H9 (cell line): Measurements from ENCODE around the gene PTGS1. TPM values are rescaled to one million over a fixed set of nuclear protein-coding genes. Genes with fewer than 3 reads are reported as not detected.

Experiments used
- DNase-seq: peaks from one replicate; pipeline ENCODE4 v3.0.0-alpha.2; 2017
- H2AFZ ChIP-seq: one replicate; pipeline ENCODE4 v1.6.1; 2013; ENCODE audit warnings: mild to moderate bottlenecking, low read length, control low read depth, moderate library complexity
- H2AK5ac ChIP-seq: 2 replicates; pipeline ENCODE4 v1.6.1; 2013; ENCODE audit warnings: low read length, control low read depth, mixed read lengths; ENCODE audit not compliant: insufficient read length
- H2BK120ac ChIP-seq: one replicate; pipeline ENCODE4 v1.6.1; 2013; ENCODE audit warnings: low read depth, mild to moderate bottlenecking, low read length, control low read depth, inconsistent platforms; ENCODE audit not compliant: poor library complexity, severe bottlenecking
- H2BK12ac ChIP-seq: 2 replicates; pipeline ENCODE4 v1.6.1; 2013; ENCODE audit warnings: low read length, control low read depth, mixed read lengths, low read depth; ENCODE audit not compliant: insufficient read length
- H2BK15ac ChIP-seq: 2 replicates; pipeline ENCODE4 v1.6.1; 2013; ENCODE audit warnings: low read depth, low read length, control low read depth
- H2BK20ac ChIP-seq: one replicate; pipeline ENCODE4 v1.6.1; 2013; ENCODE audit warnings: low read depth, mild to moderate bottlenecking, low read length, control low read depth, inconsistent platforms; ENCODE audit not compliant: poor library complexity, severe bottlenecking
- H2BK5ac ChIP-seq: 2 replicates; pipeline ENCODE4 v1.6.1; 2013; ENCODE audit warnings: low read length, control low read depth, mixed read lengths; ENCODE audit not compliant: insufficient read length
- H3K14ac ChIP-seq: 2 replicates; pipeline ENCODE4 v1.6.1; 2013; ENCODE audit warnings: low read length, control low read depth; ENCODE audit not compliant: insufficient read depth
- H3K18ac ChIP-seq: 2 replicates; pipeline ENCODE4 v1.6.1; 2013; ENCODE audit warnings: low read depth, mild to moderate bottlenecking, mixed read lengths, low read length, control low read depth; ENCODE audit not compliant: insufficient read length
- H3K23ac ChIP-seq: 2 replicates; pipeline ENCODE4 v1.6.1; 2013; ENCODE audit warnings: low read length, control low read depth, mixed read lengths, low read depth; ENCODE audit not compliant: insufficient read length
- H3K23me2 ChIP-seq: 2 replicates; pipeline ENCODE4 v1.6.1; 2013; ENCODE audit warnings: low read depth, mild to moderate bottlenecking, mixed read lengths, low read length, control low read depth; ENCODE audit not compliant: insufficient read length, poor library complexity, severe bottlenecking
- H3K27ac ChIP-seq: 2 replicates; pipeline ENCODE4 v1.5.1; 2013; ENCODE audit warnings: low read length, control low read depth, mixed read lengths, low read depth; ENCODE audit not compliant: insufficient read length
- H3K27me3 ChIP-seq: 2 replicates; pipeline ENCODE4 v1.6.1; 2013; ENCODE audit warnings: low read length, control low read depth, inconsistent platforms; ENCODE audit not compliant: insufficient read depth
- H3K4ac ChIP-seq: 2 replicates; pipeline ENCODE4 v1.6.1; 2013; ENCODE audit warnings: low read depth, mild to moderate bottlenecking, control low read depth, inconsistent platforms, low read length, moderate library complexity
- H3K4me1 ChIP-seq: 2 replicates; pipeline ENCODE4 v1.6.1; 2013; ENCODE audit warnings: low read length, control low read depth, inconsistent platforms; ENCODE audit not compliant: insufficient read depth
- H3K4me2 ChIP-seq: 2 replicates; pipeline ENCODE4 v1.6.1; 2013; ENCODE audit warnings: low read length, control low read depth, mixed read lengths; ENCODE audit not compliant: insufficient read length, insufficient read depth
- H3K56ac ChIP-seq: 2 replicates; pipeline ENCODE4 v1.6.1; 2013; ENCODE audit warnings: low read depth, mild to moderate bottlenecking, mixed read lengths, low read length, control low read depth; ENCODE audit not compliant: insufficient read length
- H3K79me1 ChIP-seq: 2 replicates; pipeline ENCODE4 v1.6.1; 2013; ENCODE audit warnings: low read depth, mild to moderate bottlenecking, moderate library complexity, low read length, control low read depth, inconsistent platforms; ENCODE audit not compliant: insufficient read depth, poor library complexity, severe bottlenecking
- H3K79me2 ChIP-seq: 2 replicates; pipeline ENCODE4 v1.6.1; 2013; ENCODE audit warnings: low read length, control low read depth, inconsistent platforms; ENCODE audit not compliant: insufficient read depth
- H3K9ac ChIP-seq: 2 replicates; pipeline ENCODE4 v1.6.1; 2013; ENCODE audit warnings: low read length, control low read depth, mixed read lengths; ENCODE audit not compliant: insufficient read length; ENCODE audit errors: extremely low read depth
- H3K9me3 ChIP-seq: one replicate; pipeline ENCODE4 v1.6.1; 2013; ENCODE audit warnings: low read depth, low read length, inconsistent platforms; ENCODE audit not compliant: control insufficient read depth
- H3T11ph ChIP-seq: one replicate; pipeline ENCODE4 v1.6.1; 2013; ENCODE audit warnings: mild to moderate bottlenecking, low read length, control low read depth, inconsistent platforms
- H4K20me1 ChIP-seq: one replicate; pipeline ENCODE4 v1.6.1; 2013; ENCODE audit not compliant: control insufficient read depth, insufficient read length, insufficient read depth
- H4K5ac ChIP-seq: 2 replicates; pipeline ENCODE4 v1.6.1; 2013; ENCODE audit warnings: low read depth, mild to moderate bottlenecking, mixed read lengths, low read length, control low read depth; ENCODE audit not compliant: insufficient read length
- H4K8ac ChIP-seq: replicated peaks from 2 replicates; pipeline ENCODE4 v1.6.1; 2013; ENCODE audit warnings: low read length, control low read depth, mixed read lengths, low read depth; ENCODE audit not compliant: insufficient read length
- H4K91ac ChIP-seq: 2 replicates; pipeline ENCODE4 v1.6.1; 2013; ENCODE audit warnings: low read depth, mild to moderate bottlenecking, moderate library complexity, mixed read lengths, low read length, control low read depth; ENCODE audit not compliant: insufficient read length
- H3K27ac Mint-ChIP-seq, 3 experiments: 2 replicates in 2 of 3; 3 replicates in 1 of 3; pipeline ENCODE4 v1.8.0; 2020 to 2021; ENCODE audit warnings: mixed read lengths in 3 of 3, mild to moderate bottlenecking in 1 of 3, moderate library complexity in 1 of 3
- H3K27me3 Mint-ChIP-seq: 2 replicates; pipeline ENCODE4 v1.8.0; 2021; ENCODE audit warnings: low read depth, mild to moderate bottlenecking, moderate library complexity, mixed read lengths
- H3K36me3 Mint-ChIP-seq, 3 experiments: 2 replicates in 2 of 3; 3 replicates in 1 of 3; pipeline ENCODE4 v1.8.0; 2020 to 2021; ENCODE audit warnings: low read depth in 3 of 3, mixed read lengths in 3 of 3; ENCODE audit not compliant: insufficient read depth in 1 of 3
- H3K4me1 Mint-ChIP-seq, 2 experiments: 2 replicates each; pipeline ENCODE4 v1.8.0; 2020; ENCODE audit warnings: mixed read lengths in 2 of 2
- H3K4me3 Mint-ChIP-seq, 2 experiments: 2 replicates in 1 of 2; 3 replicates in 1 of 2; pipeline ENCODE4 v1.8.0; 2020 to 2021; ENCODE audit warnings: mild to moderate bottlenecking in 2 of 2, mixed read lengths in 2 of 2, moderate library complexity in 1 of 2
- H3K9me3 Mint-ChIP-seq, 2 experiments: 2 replicates in 1 of 2; 3 replicates in 1 of 2; pipeline ENCODE4 v1.8.0; 2020; ENCODE audit warnings: mild to moderate bottlenecking in 2 of 2, mixed read lengths in 2 of 2, moderate library complexity in 1 of 2
- WGBS: extraction: QIAGEN DNeasy Blood & Tissue Kit; methylation state at CpG from one replicate; pipeline ENCODE4 v1.1.7; 2013; ENCODE audit warnings: missing lambda C conversion rate, low lambda C conversion rate, mixed read lengths; ENCODE audit not compliant: insufficient read length; ENCODE audit errors: extremely low coverage; 5-methylcytosine and 5-hydroxymethylcytosine counted together
- total RNA-seq: library from RNA; stranded (reverse); gene quantifications from 2 replicates; pipeline ENCODE4 v1.2.1, GENCODE V29; 2021
- TF ChIP-seq, protein P1 (sequence below): fragments of 200-600 bp; sonication (generic); conservative IDR thresholded peaks from 3 replicates; pipeline ENCODE4 v1.8.0; 2021; ENCODE audit warnings: antibody characterized with exemption, mild to moderate bottlenecking

PTGS1 gene
- total RNA-seq, 1 experiment from 2014 or later, result 1.3 TPM

DNA sequence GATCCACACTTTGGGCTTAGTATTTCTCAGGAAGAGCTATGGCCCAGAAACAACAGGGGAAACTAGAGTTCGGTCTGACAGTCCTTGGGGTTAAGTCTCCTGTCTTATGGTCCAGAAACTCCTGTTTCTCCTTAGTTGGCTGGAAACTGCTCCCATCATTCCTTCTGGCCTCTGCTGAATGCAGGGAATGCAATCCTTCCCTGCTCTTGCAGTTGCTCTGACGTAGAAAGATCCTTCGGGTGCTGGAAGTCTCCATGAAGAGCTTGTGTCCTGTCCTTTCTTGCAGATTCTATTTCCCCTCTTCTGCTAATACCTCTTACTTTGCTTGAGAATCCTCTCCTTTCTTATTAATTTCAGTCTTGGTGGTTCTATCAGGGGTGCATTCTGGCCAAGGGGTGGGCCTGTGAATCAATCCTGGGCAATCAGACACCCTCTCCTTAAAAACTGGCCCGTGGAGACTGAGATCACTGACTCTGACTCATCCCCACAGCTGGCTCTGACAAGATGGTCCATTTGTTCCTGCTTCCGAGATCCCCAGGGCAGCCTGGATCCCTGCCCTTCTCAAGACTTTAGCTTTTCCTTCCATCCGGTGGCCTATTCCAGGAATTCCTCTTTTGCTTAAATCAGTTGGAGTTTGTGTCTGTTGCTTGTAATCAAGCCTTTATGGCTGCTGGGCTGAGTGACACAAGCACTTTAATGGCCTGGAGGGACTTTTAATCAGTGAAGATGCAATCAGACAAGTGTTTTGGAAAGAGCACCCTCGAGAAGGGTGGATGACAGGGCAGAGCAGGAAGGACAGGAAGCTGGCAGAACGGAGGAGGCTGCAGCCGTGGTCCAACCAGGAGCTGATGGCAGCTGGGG is 23.7 kb downstream of the PTGS1 start:
- Histone ChIP-seq H4K20me1 (no peaks in the 10 kb centered on the region), H3K79me2 (no peaks in the 10 kb centered on the region), H3K56ac (no peak overlapping the region), H2BK120ac (no peak overlapping the region), H2BK15ac (no peak overlapping the region), H3K4me2 (no peak overlapping the region), H3K4ac (no peak overlapping the region), H3K9me3 (no peaks in the 10 kb centered on the region), H3K79me1 (no peaks in the 10 kb centered on the region), H3K9ac (no peak overlapping the region), H3K27me3 (no peaks in the 10 kb centered on the region), H2BK20ac (no peak overlapping the region), H3K23ac (no peak overlapping the region), H4K5ac (no peak overlapping the region), H2AFZ (no peak overlapping the region), H4K91ac (no peak overlapping the region), H3K4me1 (peaks cover 1% of the 10 kb centered on the region; the same call in 1 of the 2 replicates), H2AK5ac (no peak overlapping the region), H3K14ac (no peak overlapping the region), H3T11ph (no peak overlapping the region), H4K8ac (no peak overlapping the region), H3K23me2 (no peaks in the 10 kb centered on the region), H2BK12ac (no peak overlapping the region), H3K27ac (no peak overlapping the region), H3K18ac (no peak overlapping the region), H2BK5ac (no peak overlapping the region)
- Mint-ChIP-seq H3K36me3 (no peaks in the 10 kb centered on the region), H3K4me1 (peaks cover 5% of the 10 kb centered on the region in 2 experiments), H3K27ac (no peak overlapping the region), H3K27me3 (peaks cover 2% of the 10 kb centered on the region), H3K9me3 (peaks cover 0 to 6% of the 10 kb centered on the region in 2 experiments; a peak in 2 of 5 replicates), H3K4me3 (no peak overlapping the region)
- no peak for DNase-seq
- no CpG with 5 or more reads among the region's 9 CpGs for WGBS
- TF ChIP-seq, protein P1, sequence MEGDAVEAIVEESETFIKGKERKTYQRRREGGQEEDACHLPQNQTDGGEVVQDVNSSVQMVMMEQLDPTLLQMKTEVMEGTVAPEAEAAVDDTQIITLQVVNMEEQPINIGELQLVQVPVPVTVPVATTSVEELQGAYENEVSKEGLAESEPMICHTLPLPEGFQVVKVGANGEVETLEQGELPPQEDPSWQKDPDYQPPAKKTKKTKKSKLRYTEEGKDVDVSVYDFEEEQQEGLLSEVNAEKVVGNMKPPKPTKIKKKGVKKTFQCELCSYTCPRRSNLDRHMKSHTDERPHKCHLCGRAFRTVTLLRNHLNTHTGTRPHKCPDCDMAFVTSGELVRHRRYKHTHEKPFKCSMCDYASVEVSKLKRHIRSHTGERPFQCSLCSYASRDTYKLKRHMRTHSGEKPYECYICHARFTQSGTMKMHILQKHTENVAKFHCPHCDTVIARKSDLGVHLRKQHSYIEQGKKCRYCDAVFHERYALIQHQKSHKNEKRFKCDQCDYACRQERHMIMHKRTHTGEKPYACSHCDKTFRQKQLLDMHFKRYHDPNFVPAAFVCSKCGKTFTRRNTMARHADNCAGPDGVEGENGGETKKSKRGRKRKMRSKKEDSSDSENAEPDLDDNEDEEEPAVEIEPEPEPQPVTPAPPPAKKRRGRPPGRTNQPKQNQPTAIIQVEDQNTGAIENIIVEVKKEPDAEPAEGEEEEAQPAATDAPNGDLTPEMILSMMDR, result no peak
